WTC11 (cell line): ENCODE results near the gene SVBP.

Experiments
- CREB1 ChIP-seq: sonication (generic); formaldehyde crosslinking; IDR thresholded peaks from 2 replicates; pipeline ENCODE4 v1.8.0; 2023; ENCODE audit warnings: mild to moderate bottlenecking, missing genetic modification reagents
- FOXJ3 ChIP-seq: sonication (generic); formaldehyde crosslinking; IDR thresholded peaks from 2 replicates; pipeline ENCODE4 v1.9.0; 2021; ENCODE audit warnings: missing genetic modification reagents, mild to moderate bottlenecking, borderline replicate concordance
- TF ChIP-seq, protein P1 (sequence below): fragments of 200-600 bp; IDR thresholded peaks from 2 replicates; pipeline ENCODE4 v1.8.0; 2022; ENCODE audit warnings: antibody characterized with exemption
- TF ChIP-seq, protein P2 (sequence below): sonication (generic); formaldehyde crosslinking; IDR thresholded peaks from 2 replicates; pipeline ENCODE4 v1.8.1; 2023; ENCODE audit warnings: mild to moderate bottlenecking, missing genetic modification reagents

DNA sequence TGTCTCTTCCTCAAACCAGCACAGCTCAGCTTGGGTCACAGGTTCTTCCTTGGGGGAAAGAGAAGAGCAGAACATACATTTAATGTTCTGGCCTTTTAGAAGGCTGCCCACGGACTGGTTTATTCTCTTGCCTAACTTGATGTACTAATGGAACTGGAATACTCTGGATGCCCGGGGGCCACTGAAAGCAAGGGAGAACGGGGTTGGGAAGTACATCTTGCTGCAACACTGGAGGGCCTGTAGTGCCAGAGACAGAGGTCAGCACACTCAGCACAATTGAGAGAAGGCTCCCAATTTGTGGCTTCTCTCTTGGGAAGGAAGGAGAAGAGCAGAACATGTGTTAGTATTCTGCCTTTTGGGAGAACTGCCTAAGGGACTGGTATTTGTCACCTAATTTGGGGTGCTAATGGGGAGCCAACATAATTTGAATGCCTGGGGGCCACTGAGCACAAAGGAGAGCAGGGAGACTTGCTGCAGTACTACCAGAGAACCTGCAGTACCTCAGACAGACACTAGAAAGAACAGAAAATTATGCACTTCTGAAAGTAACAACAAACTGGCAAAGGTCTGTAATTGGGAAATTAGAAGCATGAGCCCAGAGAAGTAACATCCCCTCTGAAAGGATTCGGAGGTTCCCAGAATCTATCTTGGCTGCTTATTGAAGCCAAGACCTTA, 43.3 kb upstream of the SVBP start:
- TF ChIP-seq, protein P1, sequence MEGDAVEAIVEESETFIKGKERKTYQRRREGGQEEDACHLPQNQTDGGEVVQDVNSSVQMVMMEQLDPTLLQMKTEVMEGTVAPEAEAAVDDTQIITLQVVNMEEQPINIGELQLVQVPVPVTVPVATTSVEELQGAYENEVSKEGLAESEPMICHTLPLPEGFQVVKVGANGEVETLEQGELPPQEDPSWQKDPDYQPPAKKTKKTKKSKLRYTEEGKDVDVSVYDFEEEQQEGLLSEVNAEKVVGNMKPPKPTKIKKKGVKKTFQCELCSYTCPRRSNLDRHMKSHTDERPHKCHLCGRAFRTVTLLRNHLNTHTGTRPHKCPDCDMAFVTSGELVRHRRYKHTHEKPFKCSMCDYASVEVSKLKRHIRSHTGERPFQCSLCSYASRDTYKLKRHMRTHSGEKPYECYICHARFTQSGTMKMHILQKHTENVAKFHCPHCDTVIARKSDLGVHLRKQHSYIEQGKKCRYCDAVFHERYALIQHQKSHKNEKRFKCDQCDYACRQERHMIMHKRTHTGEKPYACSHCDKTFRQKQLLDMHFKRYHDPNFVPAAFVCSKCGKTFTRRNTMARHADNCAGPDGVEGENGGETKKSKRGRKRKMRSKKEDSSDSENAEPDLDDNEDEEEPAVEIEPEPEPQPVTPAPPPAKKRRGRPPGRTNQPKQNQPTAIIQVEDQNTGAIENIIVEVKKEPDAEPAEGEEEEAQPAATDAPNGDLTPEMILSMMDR: 0 out of 2 replicates have a peak, but pooled peaks have one; percentile 15
- TF ChIP-seq FOXJ3 (no peak), CREB1 (CRISPR knock-in tag) (no peak)
- TF ChIP-seq, protein P2, sequence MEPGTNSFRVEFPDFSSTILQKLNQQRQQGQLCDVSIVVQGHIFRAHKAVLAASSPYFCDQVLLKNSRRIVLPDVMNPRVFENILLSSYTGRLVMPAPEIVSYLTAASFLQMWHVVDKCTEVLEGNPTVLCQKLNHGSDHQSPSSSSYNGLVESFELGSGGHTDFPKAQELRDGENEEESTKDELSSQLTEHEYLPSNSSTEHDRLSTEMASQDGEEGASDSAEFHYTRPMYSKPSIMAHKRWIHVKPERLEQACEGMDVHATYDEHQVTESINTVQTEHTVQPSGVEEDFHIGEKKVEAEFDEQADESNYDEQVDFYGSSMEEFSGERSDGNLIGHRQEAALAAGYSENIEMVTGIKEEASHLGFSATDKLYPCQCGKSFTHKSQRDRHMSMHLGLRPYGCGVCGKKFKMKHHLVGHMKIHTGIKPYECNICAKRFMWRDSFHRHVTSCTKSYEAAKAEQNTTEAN (CRISPR knock-in tag): no peak
